ENCODE measurements around the gene OR10A7.

DNA sequence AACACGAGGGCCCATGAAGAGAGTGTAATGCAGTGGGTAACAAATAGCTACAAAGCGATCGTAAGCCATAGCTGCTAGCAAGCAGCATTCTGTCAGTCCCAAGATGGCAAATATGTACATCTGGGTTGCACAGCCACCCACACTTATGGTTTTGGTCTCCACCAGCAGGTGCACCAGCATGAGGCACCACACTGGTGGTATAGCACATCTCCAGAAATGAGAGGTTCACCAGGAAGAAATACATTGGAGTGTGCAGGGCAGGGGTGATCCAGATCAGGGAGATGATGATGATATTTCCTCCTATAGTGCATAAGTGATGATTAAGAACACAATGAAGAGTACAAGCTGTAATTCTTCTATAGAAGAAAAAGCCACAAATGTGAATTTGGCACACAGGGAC is 26.4 kb upstream of the OR10A7 start:
- TF ChIP-seq, protein P1, sequence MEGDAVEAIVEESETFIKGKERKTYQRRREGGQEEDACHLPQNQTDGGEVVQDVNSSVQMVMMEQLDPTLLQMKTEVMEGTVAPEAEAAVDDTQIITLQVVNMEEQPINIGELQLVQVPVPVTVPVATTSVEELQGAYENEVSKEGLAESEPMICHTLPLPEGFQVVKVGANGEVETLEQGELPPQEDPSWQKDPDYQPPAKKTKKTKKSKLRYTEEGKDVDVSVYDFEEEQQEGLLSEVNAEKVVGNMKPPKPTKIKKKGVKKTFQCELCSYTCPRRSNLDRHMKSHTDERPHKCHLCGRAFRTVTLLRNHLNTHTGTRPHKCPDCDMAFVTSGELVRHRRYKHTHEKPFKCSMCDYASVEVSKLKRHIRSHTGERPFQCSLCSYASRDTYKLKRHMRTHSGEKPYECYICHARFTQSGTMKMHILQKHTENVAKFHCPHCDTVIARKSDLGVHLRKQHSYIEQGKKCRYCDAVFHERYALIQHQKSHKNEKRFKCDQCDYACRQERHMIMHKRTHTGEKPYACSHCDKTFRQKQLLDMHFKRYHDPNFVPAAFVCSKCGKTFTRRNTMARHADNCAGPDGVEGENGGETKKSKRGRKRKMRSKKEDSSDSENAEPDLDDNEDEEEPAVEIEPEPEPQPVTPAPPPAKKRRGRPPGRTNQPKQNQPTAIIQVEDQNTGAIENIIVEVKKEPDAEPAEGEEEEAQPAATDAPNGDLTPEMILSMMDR (IDR thresholded peaks at IDR 0.05) = no peak
- TF ChIP-seq POLR2A (IDR thresholded peaks at IDR 0.05) = no peak

All from adrenal gland (tissue), 5 donors.